SK-N-MC (cell line): ENCODE results near the gene DEK.
"Not testable (repeated sequence)": the region's sequence is repeated elsewhere in the genome, so short reads cannot be mapped to it uniquely, and the experiment has no call there.

Source experiments
- DNase-seq: peaks from one replicate; pipeline ENCODE4 v3.0.0-alpha.2; 2011; ENCODE audit warnings: low read depth, low spot score
- H3K27ac ChIP-seq: fragments of 200-600 bp; sonication (generic); 2 replicates; pipeline ENCODE4 v1.5.1; 2016; ENCODE audit warnings: mixed run types
- H3K36me3 ChIP-seq: fragments of 200-600 bp; sonication (generic); 2 replicates; pipeline ENCODE4 v1.6.1; 2017; ENCODE audit warnings: antibody characterized with exemption, low read length, mixed read lengths; ENCODE audit not compliant: insufficient read depth
- H3K4me3 ChIP-seq: fragments of 200-600 bp; sonication (generic); 2 replicates; pipeline ENCODE4 v1.5.1; 2016
- H3K9ac ChIP-seq: fragments of 200-600 bp; sonication (generic); 2 replicates; pipeline ENCODE4 v1.8.0; 2017; ENCODE audit warnings: mixed run types, mixed read lengths; ENCODE audit not compliant: insufficient read length
- H3K9me3 ChIP-seq: fragments of 200-600 bp; sonication (generic); 2 replicates; pipeline ENCODE4 v1.6.1; 2017; ENCODE audit warnings: low read depth, mild to moderate bottlenecking, antibody characterized with exemption, low read length, moderate library complexity, mixed read lengths
- EZH2 ChIP-seq: fragments of 200-600 bp; sonication (generic); IDR thresholded peaks from one replicate; pipeline ENCODE4 v1.6.1; 2017; ENCODE audit warnings: antibody characterized with exemption
- FOXP2 ChIP-seq: optimal IDR thresholded peaks from 2 replicates; pipeline ENCODE3; 2011; ENCODE audit warnings: mild to moderate bottlenecking, moderate library complexity; ENCODE audit not compliant: insufficient read depth; ENCODE audit errors: extremely low read length, control extremely low read depth
- POLR2AphosphoS5 ChIP-seq: IDR thresholded peaks from 2 replicates; pipeline ENCODE4 v1.6.1; 2012; ENCODE audit warnings: mild to moderate bottlenecking, low read depth, low read length, borderline replicate concordance

Gene DEK

GRCh38 chr6:18216411-18216810 lies 47.9 kb downstream of the DEK start:
- DNase-seq = no peak
- Histone ChIP-seq H3K27ac (no peak overlapping the region), H3K9me3 (no peaks in the 10 kb centered on the region), H3K4me3 (no peak overlapping the region), H3K9ac (no peak overlapping the region), H3K36me3 (peaks cover 4% of the 10 kb centered on the region)
- TF ChIP-seq POLR2AphosphoS5 (no peak), EZH2 (no peak), FOXP2 (no peak)

GRCh38 chr6:18215436-18215835 lies 48.9 kb downstream of the DEK start:
- no peak for TF ChIP-seq POLR2AphosphoS5
- no peak for TF ChIP-seq EZH2
- no peaks in the 10 kb centered on the region for H3K36me3 ChIP-seq
- H3K9me3 ChIP-seq = no peaks in the 10 kb centered on the region
- no peak overlapping the region for H3K9ac ChIP-seq
- H3K4me3 ChIP-seq = no peak overlapping the region
- H3K27ac ChIP-seq = no peak overlapping the region
- no peak for DNase-seq

- Histone ChIP-seq H3K9me3 (no peaks in the 10 kb centered on the region), H3K36me3 (no peaks in the 10 kb centered on the region), H3K4me3 (no peak overlapping the region), H3K27ac (no peak overlapping the region), H3K9ac (no peak overlapping the region)
- DNase-seq = no peak
- TF ChIP-seq FOXP2 (no peak), POLR2AphosphoS5 (no peak), EZH2 (no peak)
These were observed 50.3 kb downstream of the DEK start for GRCh38 chr6:18214003-18214402.

- no peak for DNase-seq
- Histone ChIP-seq H3K9ac (no peak overlapping the region), H3K36me3 (no peaks in the 10 kb centered on the region), H3K4me3 (no peak overlapping the region), H3K27ac (no peak overlapping the region), H3K9me3 (no peaks in the 10 kb centered on the region)
- TF ChIP-seq EZH2 (no peak), FOXP2 (no peak), POLR2AphosphoS5 (no peak)
These were observed 50.9 kb downstream of the DEK start for GRCh38 chr6:18213439-18213838.

- Histone ChIP-seq H3K36me3 (no peaks in the 10 kb centered on the region), H3K27ac (no peak overlapping the region), H3K9me3 (no peaks in the 10 kb centered on the region), H3K4me3 (no peak overlapping the region), H3K9ac (no peak overlapping the region)
- no peak for DNase-seq
- TF ChIP-seq FOXP2 = no peak
- TF ChIP-seq POLR2AphosphoS5 = no peak
- no peak for TF ChIP-seq EZH2
These were observed 52.1 kb downstream of the DEK start for GRCh38 chr6:18212231-18212630.

GRCh38 chr6:18211338-18211737 lies 53.0 kb downstream of the DEK start:
- Histone ChIP-seq H3K4me3 (no peak overlapping the region), H3K27ac (no peak overlapping the region), H3K36me3 (no peaks in the 10 kb centered on the region), H3K9ac (no peak overlapping the region), H3K9me3 (no peaks in the 10 kb centered on the region)
- TF ChIP-seq EZH2 (no peak), POLR2AphosphoS5 (no peak), FOXP2 (no peak)
- DNase-seq = no peak

GRCh38 chr6:18210707-18211106 lies 53.6 kb downstream of the DEK start:
- no peak overlapping the region for H3K9ac ChIP-seq
- TF ChIP-seq EZH2 (no peak), POLR2AphosphoS5 (no peak), FOXP2 (no peak)
- no peaks in the 10 kb centered on the region for H3K9me3 ChIP-seq
- DNase-seq = no peak
- no peak overlapping the region for H3K4me3 ChIP-seq
- H3K36me3 ChIP-seq = no peaks in the 10 kb centered on the region
- no peak overlapping the region for H3K27ac ChIP-seq

GRCh38 chr6:18209539-18210197 lies 54.7 kb downstream of the DEK start:
- no peaks in the 10 kb centered on the region for H3K9me3 ChIP-seq
- H3K4me3 ChIP-seq = no peak overlapping the region
- no peak for DNase-seq
- no peak overlapping the region for H3K9ac ChIP-seq
- TF ChIP-seq FOXP2 (no peak), EZH2 (no peak), POLR2AphosphoS5 (no peak)
- no peaks in the 10 kb centered on the region for H3K36me3 ChIP-seq
- H3K27ac ChIP-seq = no peak overlapping the region

GRCh38 chr6:18208778-18209177 lies 55.6 kb downstream of the DEK start:
- H3K36me3 ChIP-seq, H3K4me3 ChIP-seq, H3K9ac ChIP-seq, H3K27ac ChIP-seq, H3K9me3 ChIP-seq, DNase-seq: not testable (repeated sequence)
